NCI-H1436 (cell line): ENCODE measurements around the gene FBXL13.
A peak's percentile ranks its signal among the peaks of the same experiment; 100 is the strongest.
"Not testable (repeated sequence)": the region's sequence is repeated elsewhere in the genome, so short reads cannot be mapped to it uniquely, and the experiment has no call there.

Experiments used
- DNase-seq: peaks from one replicate; lab custom pipeline; 2025; lab: John Stamatoyannopoulos, UW

FBXL13 gene

DNA sequence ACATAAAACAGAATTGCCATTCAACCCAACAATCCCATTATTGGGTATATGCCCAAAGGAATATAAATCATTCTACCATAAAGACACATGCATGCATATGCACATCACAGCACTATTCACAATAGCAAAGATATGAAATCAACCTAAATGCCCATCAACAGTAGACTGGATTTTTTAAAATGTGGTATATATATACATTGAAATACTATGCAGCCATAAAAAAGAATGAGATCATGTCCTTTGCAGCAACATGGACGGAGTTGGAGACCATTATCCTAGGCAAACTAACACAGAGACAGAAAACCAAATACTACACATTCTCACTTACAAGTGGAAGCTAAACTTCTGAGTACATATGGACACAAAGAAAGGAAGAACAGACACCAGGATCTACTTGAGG lies 51.0 kb downstream of the FBXL13 start:
- not testable (repeated sequence) for DNase-seq

DNA sequence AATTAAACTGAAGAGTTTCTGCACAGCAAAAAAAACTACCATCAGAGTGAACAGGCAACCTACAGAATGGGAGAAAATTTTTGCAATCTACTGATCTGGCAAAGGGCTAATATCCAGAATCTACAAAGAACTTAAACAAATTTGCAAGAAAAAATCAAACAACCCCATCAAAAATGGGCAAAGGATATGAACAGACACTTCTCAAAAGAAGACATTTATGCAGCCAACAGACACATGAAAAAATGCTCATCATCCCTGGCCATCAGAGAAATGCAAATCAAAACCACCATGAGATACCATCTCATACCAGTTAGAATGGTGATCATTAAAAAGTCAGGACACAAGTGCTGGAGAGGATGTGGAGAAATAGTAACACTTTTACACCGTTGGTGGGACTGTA lies 53.1 kb downstream of the FBXL13 start:
- not testable (repeated sequence) for DNase-seq

DNA sequence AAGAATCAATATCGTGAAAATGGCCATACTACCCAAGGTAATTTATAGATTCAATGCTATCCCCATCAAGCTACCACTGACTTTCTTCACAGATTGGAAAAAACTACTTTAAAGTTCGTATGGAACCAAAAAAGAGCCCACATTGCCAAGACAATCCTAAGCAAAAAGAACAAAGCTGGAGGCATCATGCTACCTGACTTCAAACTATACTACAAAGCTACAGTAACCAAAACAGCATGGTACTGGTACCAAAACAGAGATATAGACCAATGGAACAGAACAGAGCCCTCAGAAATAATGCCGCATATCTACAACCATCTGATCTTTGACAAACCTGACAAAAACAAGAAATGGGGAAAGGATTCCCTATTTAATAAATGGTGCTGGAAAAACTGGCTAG lies 53.7 kb downstream of the FBXL13 start:
- not testable (repeated sequence) for DNase-seq

DNA sequence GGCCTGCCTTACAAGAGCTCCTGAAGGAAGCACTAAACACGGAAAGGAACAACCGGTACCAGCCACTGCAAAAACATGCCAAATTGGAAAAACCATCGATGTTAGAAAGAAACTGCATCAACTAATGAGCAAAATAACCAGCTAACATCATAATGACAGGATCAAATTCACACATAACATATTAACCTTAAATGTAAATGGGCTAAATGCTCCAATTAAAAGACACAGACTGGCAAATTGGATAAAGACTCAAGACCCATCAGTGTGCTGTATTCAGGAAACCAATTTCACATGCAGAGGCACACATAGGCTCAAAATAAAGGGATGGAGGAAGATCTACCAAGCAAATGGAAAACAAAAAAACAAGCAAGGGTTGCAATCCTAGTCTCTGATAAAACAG lies 56.3 kb downstream of the FBXL13 start:
- DNase-seq = not testable (repeated sequence)

DNA sequence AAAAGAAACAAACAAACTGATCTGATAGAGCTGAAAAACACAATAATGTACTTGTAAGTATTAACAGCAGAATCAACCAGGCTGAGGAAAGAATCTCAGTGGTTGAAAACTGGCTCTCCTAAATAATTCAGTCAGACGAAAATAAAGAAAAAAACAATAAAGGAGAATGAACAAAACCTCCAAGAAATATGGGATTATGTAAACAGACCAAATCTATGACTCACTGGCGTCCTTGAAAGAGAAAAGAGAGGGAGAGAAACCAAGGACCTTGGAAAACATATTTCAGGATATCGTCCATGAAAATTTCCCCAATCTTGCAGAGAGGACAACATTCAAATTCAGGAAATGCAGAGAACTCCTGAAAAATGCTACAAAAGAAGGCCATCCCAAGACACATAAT lies 62.9 kb downstream of the FBXL13 start:
- DNase-seq = no peak

DNA sequence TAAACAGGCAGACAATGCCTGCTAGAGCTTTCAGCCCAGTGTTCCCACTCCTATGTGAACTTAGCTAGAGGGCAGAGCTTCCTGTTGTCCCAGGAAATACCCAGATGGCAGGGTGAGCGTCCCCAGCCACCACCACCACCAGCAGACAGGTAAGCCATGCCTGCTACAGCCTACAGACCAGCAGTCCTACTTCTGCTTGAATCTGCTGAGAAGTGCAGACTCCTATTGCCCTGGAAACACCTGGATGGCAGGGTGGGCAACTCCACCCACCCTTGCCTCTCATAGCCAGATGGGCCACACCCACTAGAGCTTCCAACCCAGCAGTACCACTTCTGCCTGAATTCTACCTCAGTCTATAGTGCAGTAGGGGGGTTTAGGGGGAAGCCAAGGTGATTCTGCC lies 64.4 kb downstream of the FBXL13 start:
- DNase-seq = no peak

DNA sequence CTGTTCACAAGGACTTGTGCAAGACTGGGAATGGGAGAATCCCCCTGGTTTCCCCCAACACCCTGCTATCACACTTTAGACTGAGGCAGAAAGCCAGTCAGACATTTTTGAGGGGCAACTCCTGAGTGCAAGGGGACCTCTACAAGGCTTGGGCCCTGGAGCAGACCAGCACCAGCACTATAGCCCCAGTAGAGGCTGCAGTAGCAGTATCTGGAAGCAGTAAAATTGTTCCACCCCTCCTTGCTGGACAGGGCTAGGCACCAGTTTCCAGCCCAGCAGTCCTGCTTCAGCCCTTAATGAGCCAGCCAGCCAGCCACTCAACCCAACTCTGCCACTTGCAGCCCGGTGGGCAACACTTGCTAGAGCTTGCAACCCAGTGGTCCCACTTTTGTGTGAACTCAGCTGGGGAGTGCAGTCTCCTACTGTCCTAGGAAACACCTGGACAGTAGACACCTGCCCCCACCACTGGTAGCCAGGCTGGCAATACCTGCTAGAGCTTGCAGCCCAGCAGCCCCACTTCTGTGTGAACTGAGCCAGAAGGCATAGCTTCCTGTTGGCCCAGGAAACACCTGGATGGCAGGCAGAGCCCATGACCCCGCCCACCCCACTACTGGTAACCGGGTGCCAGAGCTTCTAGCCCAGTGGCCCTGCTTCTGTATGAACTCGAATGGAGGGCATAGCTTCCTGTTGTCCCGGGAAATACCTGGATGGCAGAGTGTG lies 65.0 kb downstream of the FBXL13 start:
- no peak for DNase-seq

DNA sequence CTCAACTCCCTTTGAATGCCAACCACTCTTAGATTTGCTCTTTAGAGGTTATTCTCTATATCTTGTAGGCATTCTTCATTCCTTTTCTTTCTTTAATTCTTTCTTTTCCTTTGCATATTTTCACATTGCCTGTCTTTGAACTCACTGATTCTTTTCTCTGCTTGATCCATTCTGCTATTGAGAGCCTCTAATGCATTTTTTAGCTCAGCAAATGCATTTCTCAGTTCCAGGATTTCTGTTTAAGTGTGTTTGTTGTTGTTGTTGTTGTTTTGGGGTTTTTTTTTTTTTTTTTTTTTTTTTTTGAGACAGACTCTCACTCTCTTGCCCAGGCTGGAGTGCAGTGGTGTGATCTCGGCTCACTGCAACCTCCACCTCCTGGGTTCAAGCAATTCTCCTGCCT lies 71.6 kb downstream of the FBXL13 start:
- DNase-seq = no peak

DNA sequence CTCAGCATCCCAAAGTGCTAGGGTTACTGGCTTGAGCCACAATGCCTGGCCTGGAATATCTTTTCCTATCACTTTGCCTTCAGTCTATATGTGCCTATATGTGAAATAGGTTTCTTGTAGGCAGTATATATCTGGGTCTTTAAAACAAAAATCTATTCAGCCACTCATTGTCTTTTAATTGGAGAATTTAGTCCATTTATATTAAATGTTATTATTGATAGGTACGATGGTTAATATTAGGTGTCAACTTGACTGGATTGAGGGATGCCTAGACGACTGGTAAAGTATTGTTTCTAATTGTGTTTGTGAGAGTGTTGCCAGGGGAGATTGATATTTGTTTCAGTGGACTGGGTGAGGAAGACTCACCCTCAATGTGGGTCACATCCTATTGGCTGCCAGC lies 73.4 kb downstream of the FBXL13 start:
- DNase-seq = no peak

DNA sequence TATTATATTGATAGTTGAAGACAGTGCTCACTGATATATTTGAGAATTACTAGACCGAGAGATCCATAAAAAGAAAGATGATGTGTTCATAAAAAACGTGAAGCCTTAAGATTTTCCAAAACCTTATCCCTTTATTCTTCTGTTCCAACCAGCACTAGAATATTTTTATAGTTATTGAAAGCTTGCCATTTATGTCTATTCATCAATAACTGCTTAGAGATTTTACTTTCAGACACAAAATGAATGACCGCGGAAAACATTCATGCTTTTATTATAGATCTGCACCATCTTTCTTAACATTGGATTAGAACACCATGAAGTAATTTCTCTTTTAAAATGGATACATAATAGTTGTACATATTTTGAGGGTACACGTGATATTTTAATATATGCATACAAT lies 77.6 kb downstream of the FBXL13 start:
- no peak for DNase-seq

DNA sequence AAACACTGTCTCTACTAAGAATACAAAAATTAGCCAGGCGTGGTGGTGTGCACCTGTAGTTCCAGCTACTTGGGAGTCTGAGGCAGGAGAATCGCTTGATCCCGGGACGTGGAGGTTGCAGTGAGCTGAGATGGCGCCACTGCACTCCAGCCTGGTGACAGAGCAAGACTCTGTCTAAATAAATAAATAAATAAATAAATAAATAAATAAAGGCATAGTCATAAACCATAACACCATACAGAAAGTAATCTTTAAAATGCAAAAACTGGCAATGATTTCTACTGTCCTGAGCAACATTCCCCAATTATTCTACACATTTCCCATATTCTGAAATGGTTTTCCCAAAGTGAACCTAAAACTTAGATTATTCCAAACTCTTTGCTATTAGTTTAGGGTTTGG lies 79.0 kb downstream of the FBXL13 start:
- DNase-seq = not testable (repeated sequence)

DNA sequence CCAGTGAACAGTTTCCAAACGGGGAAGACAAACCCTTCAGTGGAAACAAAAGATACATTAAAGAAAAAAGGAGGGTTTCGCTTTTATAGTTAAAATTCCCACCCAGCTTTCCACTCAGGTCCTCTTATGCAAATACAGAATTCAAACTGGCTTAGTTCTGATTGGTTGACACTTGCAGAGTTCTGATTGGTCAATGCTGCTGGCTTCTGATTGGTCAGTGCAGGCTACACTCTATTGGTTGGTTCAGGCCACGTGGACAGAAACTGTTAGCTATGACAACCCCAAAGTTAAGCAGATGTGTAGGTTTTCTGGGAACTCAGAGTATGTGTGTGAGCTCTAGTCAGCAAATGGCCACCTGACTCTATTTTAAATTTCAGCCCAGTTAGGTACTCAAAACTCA lies 80.0 kb downstream of the FBXL13 start:
- DNase-seq = no peak

DNA sequence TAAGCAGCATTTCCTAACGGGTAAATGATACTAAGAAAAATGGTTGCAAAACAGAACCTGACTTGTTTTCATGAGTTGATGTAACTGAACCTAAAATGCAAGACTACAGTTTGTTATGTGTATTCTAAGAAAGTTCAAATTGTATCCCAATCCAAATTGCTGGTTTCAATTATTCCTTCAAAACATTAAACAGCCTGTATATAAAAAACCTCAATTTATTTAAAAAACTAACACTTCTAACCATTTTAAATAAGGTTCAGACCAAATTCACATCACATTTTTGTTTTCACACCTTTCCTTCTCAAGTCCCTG lies 80.9 kb downstream of the FBXL13 start:
- no peak for DNase-seq

DNA sequence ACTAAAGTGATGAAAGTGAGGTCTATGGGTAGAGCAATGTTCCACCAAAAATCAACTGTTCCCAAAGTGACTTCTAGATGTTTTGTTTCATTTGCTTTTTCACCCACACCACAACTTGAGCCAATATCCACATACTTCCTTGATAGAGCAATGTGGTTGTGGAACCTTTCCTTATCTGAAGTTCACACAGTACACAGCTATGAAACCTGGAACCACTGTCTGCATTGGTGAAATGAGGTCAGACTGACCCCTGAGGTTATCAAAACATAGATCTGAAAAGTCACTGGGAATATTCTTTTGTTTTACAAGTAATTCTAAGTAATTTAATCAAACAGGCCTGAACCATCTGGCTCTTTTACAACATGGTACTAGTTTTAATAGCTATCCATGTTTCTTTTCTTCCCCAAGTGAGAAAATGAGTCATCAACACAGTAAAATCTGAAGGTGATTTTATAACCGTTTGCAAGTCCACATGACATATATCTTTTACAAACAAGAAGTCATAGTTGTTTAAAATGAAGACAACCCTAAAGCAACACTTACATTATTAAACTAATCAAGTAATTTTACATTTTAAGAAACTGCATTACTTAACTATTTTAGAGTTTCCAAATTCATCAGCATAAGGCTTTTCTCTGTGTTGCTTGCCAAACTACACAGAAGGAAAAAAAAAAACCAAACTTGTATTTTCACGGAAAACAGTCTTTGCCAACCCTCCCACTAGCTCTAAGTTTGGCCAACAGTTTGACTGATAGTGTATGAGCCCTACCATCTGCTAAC lies 81.5 kb downstream of the FBXL13 start:
- no peak for DNase-seq

DNA sequence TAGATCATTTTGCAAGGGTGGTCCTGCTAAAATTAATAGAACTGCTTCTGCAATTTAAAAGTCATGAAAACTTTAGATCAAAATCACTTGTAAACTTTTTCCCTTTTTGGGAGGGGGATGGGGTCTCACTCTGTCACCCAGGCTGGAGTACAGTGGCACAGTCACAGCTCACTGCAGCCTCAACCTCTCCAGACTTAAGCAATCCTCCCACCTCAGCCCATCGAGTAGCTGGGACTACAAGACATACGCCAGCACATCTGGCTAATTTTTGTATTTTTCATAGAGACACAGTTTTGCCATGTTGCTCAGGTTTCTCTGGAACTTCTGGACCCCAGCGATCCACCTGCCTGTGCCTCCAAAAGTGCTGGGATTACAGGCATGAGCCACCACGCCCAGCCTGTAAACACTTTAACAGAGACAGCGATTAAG lies 82.1 kb downstream of the FBXL13 start:
- no peak for DNase-seq

DNA sequence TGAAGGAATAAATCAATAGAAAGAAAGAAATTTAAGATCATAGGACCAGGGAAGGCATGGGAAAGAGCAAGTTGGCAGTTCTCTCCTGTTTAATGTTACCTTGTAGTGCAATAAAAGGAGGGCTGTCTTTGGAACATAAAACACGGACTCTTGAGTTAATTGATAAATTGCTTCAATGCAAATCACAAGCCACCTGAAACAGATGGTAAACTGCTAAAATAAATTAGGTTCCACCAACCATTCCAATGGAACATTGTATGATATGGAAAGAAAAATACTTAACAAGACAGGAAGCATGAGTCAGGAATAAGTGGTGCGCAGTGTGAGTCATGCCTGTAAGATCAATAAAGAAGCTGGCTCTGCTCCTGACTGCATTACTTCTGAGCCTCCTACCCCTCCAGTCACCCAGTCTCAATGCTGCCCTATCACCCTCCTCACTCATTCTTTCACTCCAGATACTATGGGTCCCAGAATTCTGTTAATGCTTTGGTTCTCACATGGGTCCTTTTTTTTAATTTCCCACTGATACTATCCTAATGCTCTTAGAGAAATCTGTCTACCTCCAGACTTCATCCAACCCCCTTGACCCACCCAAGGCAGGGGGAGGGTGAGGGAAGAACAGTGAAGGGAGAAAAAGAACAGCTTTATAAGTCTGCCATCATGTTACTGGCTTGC lies 82.9 kb downstream of the FBXL13 start:
- peak; percentile 60 for DNase-seq

DNA sequence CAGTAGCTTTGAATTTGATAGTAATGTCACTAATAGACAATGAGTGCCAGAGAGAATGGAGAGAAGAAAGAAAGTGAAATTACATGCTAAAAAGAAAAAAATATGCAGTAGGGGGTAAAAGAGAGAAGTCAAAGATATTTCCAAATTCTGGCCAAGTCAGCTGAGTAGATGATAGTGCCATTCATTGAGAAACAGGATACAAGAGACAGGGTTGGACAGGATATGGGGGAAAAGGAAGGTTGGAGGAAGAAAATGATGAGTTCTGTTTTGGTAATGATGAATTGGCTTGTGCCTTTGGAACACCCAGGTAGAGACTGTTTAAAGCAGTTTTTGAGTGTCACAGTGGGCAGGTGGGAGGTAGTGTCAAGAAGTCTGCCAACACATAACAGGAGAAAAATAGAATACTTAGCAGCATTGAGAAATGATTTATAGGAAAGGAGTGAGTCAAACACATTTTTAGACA lies 83.5 kb downstream of the FBXL13 start:
- DNase-seq = no peak

DNA sequence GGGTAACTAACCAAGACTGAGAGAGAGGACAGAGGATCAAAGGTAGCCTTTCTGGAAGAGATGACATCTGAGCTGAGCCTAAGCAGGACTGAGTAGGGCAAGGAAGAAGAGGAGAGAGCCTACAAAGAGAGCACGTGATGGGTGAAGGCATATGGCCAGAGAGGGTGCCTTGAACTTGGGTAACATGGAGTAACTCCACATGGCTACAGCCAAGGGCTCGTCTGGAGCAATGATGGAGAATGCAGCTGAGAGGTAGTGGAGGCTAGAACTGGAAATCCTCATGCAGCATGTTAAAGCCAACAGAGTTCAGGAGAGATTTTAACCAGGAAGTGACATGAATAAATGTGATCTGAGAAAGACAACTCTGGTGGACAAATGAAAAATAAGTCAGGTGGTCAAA lies 84.0 kb downstream of the FBXL13 start:
- DNase-seq = no peak

DNA sequence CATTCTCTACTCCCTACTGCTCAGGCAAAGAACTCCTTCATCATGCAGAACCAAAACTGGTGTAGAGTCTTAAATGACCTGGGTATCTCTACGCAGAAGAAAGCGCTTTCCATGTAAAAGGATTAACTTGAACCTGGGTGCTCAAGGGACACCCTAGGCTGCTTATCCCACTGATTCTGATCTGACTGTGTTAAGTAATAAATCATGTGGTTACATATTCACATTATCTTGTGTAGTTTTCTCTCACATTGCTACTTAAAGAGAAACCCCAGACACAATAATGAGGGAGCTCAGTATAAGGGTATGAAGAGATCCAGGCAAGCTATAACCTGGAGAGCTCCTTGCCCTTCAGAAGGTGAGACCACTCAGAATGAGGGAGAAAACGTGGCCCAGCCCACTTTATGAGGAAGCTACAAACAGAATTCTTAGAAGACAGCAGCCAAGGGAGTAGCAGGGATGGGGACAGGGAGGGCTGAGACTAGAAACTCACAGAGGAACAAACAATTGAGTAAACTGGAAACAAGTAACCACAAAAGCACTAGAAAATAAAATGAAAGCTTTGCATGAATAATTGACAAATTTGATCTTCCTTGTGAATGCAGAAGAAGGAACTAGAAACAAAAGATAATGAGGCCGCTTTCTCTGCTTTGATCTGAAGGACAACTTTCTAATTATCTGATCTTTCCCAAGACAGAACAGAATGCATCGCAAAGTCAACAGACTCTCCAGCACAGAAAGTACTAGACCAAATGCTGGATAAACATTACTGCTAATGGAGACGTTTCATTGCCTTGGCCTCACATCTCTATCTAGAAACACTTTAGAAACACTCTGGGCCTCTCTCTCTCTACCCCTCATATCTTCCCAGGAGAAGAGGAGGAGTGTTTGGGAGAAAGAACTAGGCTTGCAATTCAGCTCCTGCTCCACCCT lies 85.7 kb downstream of the FBXL13 start:
- DNase-seq = no peak

DNA sequence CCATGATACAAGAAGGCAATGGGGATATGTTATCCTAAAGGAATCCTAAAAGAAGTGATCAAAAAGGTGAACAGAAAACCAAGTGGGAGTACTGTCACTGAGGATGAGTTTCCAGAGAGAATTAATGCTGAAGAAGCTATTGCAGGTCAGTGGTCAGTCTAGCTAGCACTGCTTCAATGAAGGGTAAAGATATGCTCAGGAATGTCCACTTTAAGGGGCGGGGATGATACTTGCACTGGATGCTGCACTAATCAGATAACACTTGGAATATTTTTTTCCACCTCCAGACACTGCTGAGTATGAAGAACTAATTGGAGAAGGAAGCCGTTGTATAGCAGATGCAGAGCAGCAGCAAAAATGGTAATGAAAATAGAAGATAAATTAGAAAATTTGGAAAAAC lies 86.5 kb downstream of the FBXL13 start:
- no peak for DNase-seq

DNA sequence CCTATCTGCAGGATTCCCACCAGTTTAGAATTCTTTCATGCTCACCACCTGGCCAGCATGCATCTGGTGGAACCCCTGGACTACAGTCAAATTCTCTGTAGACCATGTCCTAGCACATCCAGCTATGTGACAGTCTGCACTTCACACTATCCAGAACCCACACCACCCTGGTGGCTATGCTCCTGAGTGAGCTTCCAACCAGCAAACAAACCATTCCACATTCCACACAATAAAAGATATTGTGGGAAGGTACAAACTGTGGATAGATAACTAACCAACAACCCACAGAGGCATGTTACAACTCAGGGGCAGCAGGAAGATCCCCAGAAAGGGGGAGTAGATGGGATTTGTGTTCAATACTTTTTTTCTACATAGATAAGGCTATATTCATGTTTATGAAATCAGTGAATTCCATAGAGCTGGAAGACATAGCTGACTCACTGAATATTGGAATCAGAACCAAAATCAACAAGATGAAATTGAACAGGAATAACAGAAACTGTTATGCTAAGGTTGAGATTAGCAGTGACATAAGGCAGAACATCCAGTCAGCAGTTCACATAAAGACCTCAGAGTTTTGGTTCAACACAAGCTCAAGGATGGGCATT lies 89.3 kb downstream of the FBXL13 start:
- no peak for DNase-seq

DNA sequence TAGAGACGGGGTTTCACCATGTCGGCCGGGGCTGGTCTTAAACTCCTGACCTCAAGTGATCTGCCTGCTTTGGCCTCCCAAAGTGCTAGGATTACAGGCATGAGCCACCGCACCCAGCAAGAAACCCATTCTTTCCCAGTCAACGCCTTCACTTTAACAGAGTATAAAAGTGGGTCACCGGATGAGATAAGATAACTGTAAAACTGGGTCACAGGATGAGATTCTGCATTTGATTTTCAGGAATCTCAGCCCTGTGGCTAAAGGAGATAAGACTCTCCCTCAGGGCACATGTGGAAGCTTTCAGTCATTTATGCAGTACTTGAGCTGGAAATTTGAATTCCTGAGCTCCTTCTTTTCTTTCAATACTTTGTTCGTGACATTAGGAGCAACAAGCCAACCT lies 91.0 kb downstream of the FBXL13 start:
- DNase-seq = no peak
